Heart right ventricle (tissue), 16 donors: ENCODE measurements around the gene HNRNPM. TPM values are rescaled to one million over a fixed set of nuclear protein-coding genes. Genes with fewer than 3 reads are reported as not detected.

Experiments
- ATAC-seq, 8 donors: fragments of 200-7000 bp; cut with Tn5 transposase; one replicate each; pipeline ENCODE4 v1.9.1; 2020; ENCODE audit warnings: mild to moderate bottlenecking in 8 of 8, moderate library complexity in 8 of 8, moderate number of reproducible peaks in 1 of 8
- DNase-seq, 2 donors: peaks; one replicate each; pipeline ENCODE4 v3.0.0-alpha.2; 2020
- H3K27ac ChIP-seq, 10 donors: fragments of 200-600 bp; sonication (generic) in 2 of 10; one replicate each; pipeline versions ENCODE4 v1.5.0 to v1.8.0; 2020 to 2022; ENCODE audit warnings: mild to moderate bottlenecking in 3 of 10
- H3K27me3 ChIP-seq, 7 donors: fragments of 200-600 bp; one replicate each; pipeline ENCODE4 v1.8.0; 2021 to 2022; ENCODE audit warnings: mild to moderate bottlenecking in 2 of 7
- H3K36me3 ChIP-seq, 9 donors: fragments of 200-600 bp; sonication (generic) in 1 of 9; one replicate each; pipeline versions ENCODE4 v1.5.0 to v1.8.0; 2020 to 2022; ENCODE audit warnings: mild to moderate bottlenecking in 2 of 9
- H3K4me1 ChIP-seq, 9 donors: fragments of 200-600 bp; sonication (generic) in 1 of 9; one replicate each; pipeline versions ENCODE4 v1.5.0 to v1.8.0; 2020 to 2022; ENCODE audit warnings: mild to moderate bottlenecking in 4 of 9
- H3K4me3 ChIP-seq, 10 donors: fragments of 200-600 bp; sonication (generic) in 2 of 10; one replicate each; pipeline versions ENCODE4 v1.5.0 to v1.8.0; 2020 to 2022; ENCODE audit warnings: mild to moderate bottlenecking in 7 of 10, moderate library complexity in 2 of 10
- H3K9me3 ChIP-seq, 11 donors: fragments of 200-600 bp in 10 of 11; sonication (generic) in 2 of 11; one replicate each; pipeline versions ENCODE4 v1.5.0 to v1.8.0; 2013 to 2022; ENCODE audit warnings: mild to moderate bottlenecking in 2 of 11, control low read depth in 1 of 11, moderate library complexity in 1 of 11
- WGBS, 2 donors: extraction: QIAGEN DNeasy Blood & Tissue Kit; methylation state at CpG; one replicate each; pipeline ENCODE4 v1.1.7; 2013; ENCODE audit warnings: inconsistent platforms in 1 of 2; 5-methylcytosine and 5-hydroxymethylcytosine counted together
- intact Hi-C, 10 donors: fragments of 100-400 bp; cut with DNase I; formaldehyde crosslinking; loops; one replicate each; pipeline versions ENCODE4 v1.11.1 to v1.14.2; 2022
- polyA plus RNA-seq, 2 donors: library from polyadenylated mRNA; stranded (reverse); fragments of 200-250 nt; gene quantifications; one replicate each; pipeline ENCODE4 v1.2.3, GENCODE V29; 2013
- total RNA-seq, 10 donors: library from RNA; stranded (reverse); fragmentation: NEBNext Ultra II Directional in 3 of 10; extraction: Animal tissue kit (Norgen Biotek cat#: 25700) in 3 of 10; gene quantifications; one replicate each; pipeline versions ENCODE4 v1.2.1 to v1.2.4, GENCODE V29; 2021 to 2023
- TF ChIP-seq, protein P1 (sequence below), 9 donors: fragments of 200-600 bp; sonication (generic) in 2 of 9; IDR thresholded peaks; one replicate each; pipeline versions ENCODE4 v1.5.0 to v1.8.0; 2021 to 2022; ENCODE audit warnings: antibody characterized with exemption in 9 of 9, mild to moderate bottlenecking in 5 of 9, moderate library complexity in 1 of 9
- donor health status: Arrhythmogenic right ventricular cardiomyopathy.
- donor health status: ischemic (EF 13 %, LVEDD 7.1; RV severe dilation, severe dysfunction).
- donor health status: healthy with polysubstance abuse.
- donor health status: DM: no; HTN: yes; CAD: no.
- donor health status: DM: no; HTN: no; CAD: no.
- donor health status: ischemic (EF 25% LVEDD 6.9; RV normal size, moderate dysfunction).
- donor health status: ischemic (EF 25% LVEDD 5.7; RV mildly dilated, moderate dysfunction).
- donor health status: healthy.
- donor health status: DM: yes; HTN: yes; CAD: no.
- donor health status: Ischemic cardiomyopathy.
- donor health status: ischemic (EF 35%, LVEDD 5.7; RV mildly dilated, moderate dysfunction).
- donor health status: nonischemic (EF 11% LVEDD 7.7; RV severe dilation, severe dysfunction).
- donor health status: DM: yes; HTN: yes; CAD: no.
- donor health status: PGD.
- donor health status: ischemic (EF 29% LVEDD 5.4; RV normal size, mild dysfunction).
- donor health status: nonischemic (EF 23%, LVEDD 6.1; RV moderate dilation, normal function).

The HNRNPM gene
- total and polyA plus RNA-seq, 12 donors, result 48.5 to 127 (median 93.9) TPM

GRCh38 chr19:8452446-8453123 lies 7.8 kb downstream of the HNRNPM start:
- ATAC-seq, result no peak
- intact Hi-C loops, result loop anchor here in 1 of 10 donors (5.0 kb wide), 1 partner anchor 40 kb away; the partner anchor contains the start of gene MARCHF2
- no peaks in the 10 kb centered on the region for H3K27me3 ChIP-seq
- WGBS, 2 donors, result 53 to 57% methylated on average over 4 of the region's 4 CpGs
- H3K27ac ChIP-seq, result peak overlapping the region in 2 of 10 donors; percentile 17 to 42
- no peak for DNase-seq
- H3K4me1 ChIP-seq, result peaks cover 31 to 98% (median 85%) of the 10 kb centered on the region in 9 donors
- no peaks in the 10 kb centered on the region for H3K9me3 ChIP-seq
- H3K4me3 ChIP-seq, result no peak overlapping the region
- H3K36me3 ChIP-seq, result peaks cover 0 to 77% (median 9%) of the 10 kb centered on the region in 9 donors
- TF ChIP-seq, protein P1, sequence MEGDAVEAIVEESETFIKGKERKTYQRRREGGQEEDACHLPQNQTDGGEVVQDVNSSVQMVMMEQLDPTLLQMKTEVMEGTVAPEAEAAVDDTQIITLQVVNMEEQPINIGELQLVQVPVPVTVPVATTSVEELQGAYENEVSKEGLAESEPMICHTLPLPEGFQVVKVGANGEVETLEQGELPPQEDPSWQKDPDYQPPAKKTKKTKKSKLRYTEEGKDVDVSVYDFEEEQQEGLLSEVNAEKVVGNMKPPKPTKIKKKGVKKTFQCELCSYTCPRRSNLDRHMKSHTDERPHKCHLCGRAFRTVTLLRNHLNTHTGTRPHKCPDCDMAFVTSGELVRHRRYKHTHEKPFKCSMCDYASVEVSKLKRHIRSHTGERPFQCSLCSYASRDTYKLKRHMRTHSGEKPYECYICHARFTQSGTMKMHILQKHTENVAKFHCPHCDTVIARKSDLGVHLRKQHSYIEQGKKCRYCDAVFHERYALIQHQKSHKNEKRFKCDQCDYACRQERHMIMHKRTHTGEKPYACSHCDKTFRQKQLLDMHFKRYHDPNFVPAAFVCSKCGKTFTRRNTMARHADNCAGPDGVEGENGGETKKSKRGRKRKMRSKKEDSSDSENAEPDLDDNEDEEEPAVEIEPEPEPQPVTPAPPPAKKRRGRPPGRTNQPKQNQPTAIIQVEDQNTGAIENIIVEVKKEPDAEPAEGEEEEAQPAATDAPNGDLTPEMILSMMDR (IDR thresholded peaks at IDR 0.05), result no peak

- no peak for DNase-seq
- WGBS, 2 donors, result 72 to 77% methylated on average over 6 of the region's 6 CpGs
- intact Hi-C loops, result loop anchor here in 1 of 10 donors (5.0 kb wide), 1 partner anchor 41 kb away; the partner anchor contains the start of gene MARCHF2
Measured at GRCh38 chr19:8453616-8454015, 8.8 kb downstream of the HNRNPM start.

GRCh38 chr19:8454218-8454617 lies 9.4 kb downstream of the HNRNPM start:
- no peaks in the 10 kb centered on the region for H3K9me3 ChIP-seq
- peaks cover 42 to 98% (median 85%) of the 10 kb centered on the region in 9 donors for H3K4me1 ChIP-seq
- intact Hi-C loops, result loop anchor here in 1 of 10 donors (5.0 kb wide), 1 partner anchor 42 kb away; the partner anchor contains the start of gene MARCHF2
- H3K36me3 ChIP-seq, result peaks cover 0 to 83% (median 9%) of the 10 kb centered on the region in 9 donors
- H3K4me3 ChIP-seq, result no peak overlapping the region
- TF ChIP-seq, protein P1 (IDR thresholded peaks at IDR 0.05), result no peak
- H3K27me3 ChIP-seq, result no peaks in the 10 kb centered on the region
- WGBS, 2 donors, result 46 to 52% methylated on average over 1 of the region's 1 CpG
- DNase-seq (no peak), ATAC-seq (no peak)
- peak overlapping the region in 1 of 10 donors; percentile 38 for H3K27ac ChIP-seq

More at GRCh38 chr19:8453616-8454015, 8.8 kb downstream of the HNRNPM start:
- ATAC-seq, result no peak
- Histone ChIP-seq H3K27me3 (no peaks in the 10 kb centered on the region), H3K36me3 (peaks cover 0 to 81% (median 9%) of the 10 kb centered on the region in 9 donors), H3K4me3 (no peak overlapping the region), H3K9me3 (no peaks in the 10 kb centered on the region), H3K27ac (peak overlapping the region in 3 of 10 donors; percentile 3 to 38 (median 7)), H3K4me1 (peaks cover 38 to 98% (median 85%) of the 10 kb centered on the region in 9 donors)
- TF ChIP-seq, protein P1 (IDR thresholded peaks at IDR 0.05), result no peak

DNA sequence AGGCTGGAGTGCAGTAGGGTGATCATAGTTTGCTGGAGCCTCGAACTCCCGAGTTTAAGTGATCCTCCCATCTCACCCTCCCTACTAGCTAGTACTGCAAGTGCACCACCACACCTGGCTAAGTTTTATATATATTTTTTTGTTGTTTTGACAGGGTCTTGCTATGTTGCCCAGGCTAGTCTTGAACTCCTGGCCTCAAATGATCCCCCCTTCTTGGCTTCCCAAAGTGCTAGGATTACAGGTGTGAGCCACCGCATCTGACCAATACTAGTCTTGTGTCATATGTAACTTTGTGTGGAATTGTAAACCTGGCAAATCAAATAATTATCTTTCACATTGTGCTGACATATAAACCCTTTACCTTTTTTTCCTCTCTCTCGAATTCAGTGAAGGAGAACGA lies 10.2 kb downstream of the HNRNPM start:
- Histone ChIP-seq H3K4me3 (no peak overlapping the region), H3K36me3 (peaks cover 0 to 84% (median 9%) of the 10 kb centered on the region in 9 donors), H3K9me3 (no peaks in the 10 kb centered on the region), H3K27me3 (no peaks in the 10 kb centered on the region), H3K27ac (no peak overlapping the region), H3K4me1 (peaks cover 41 to 100% (median 89%) of the 10 kb centered on the region in 9 donors)
- intact Hi-C loops, result loop anchor here in 1 of 10 donors (5.0 kb wide), 1 partner anchor 58 kb away; no protein-coding TSS in a partner anchor
- TF ChIP-seq, protein P1 (IDR thresholded peaks at IDR 0.05), result no peak
- DNase-seq (no peak), ATAC-seq (no peak)
- 75 to 76% methylated on average over 5 of the region's 5 CpGs for WGBS, 2 donors
